K562 (cell line): ENCODE data around the gene PHF20. TPM values are rescaled to one million over a fixed set of nuclear protein-coding genes. Genes with fewer than 3 reads are reported as not detected.
A peak's percentile ranks its signal among the peaks of the same experiment; 100 is the strongest.

ENCODE experiments used
- ATAC-seq: fragments of 200-7000 bp; cut with Tn5 transposase; 3 replicates; pipeline ENCODE4 v1.9.1; 2020; ENCODE audit warnings: moderate library complexity
- BruUV-seq: library from RNA; stranded (reverse); fragments of 400-500 nt; replicated peaks from 2 replicates; lab custom pipeline; 2021; lab: Mats Ljungman, UMichigan
- CTCF ChIA-PET: fragments of 300-600 bp; formaldehyde crosslinking; extraction: SDS; loops from one replicate; lab custom pipeline; 2021; ENCODE audit warnings: low intra/inter-chr PET ratio; lab: Yijun Ruan, JAX
- POLR2A ChIA-PET: fragments of 300-600, 350-650 bp; sonication (Branson Sonifier 250); formaldehyde crosslinking; extraction: SDS; loops from one replicate; lab custom pipeline; 2021; ENCODE audit warnings: antibody characterized with exemption, inconsistent platforms; lab: Yijun Ruan, JAX
- DNase-seq, 4 experiments: peaks; one replicate each; pipeline versions ENCODE4 v3.0.0 to v3.0.0-alpha.2; 2011 to 2018; ENCODE audit warnings: low spot score in 3 of 4, mixed read lengths in 3 of 4; ENCODE audit errors: extremely low read depth in 1 of 4
- FAIRE-seq: peaks from 2 replicates; lab custom pipeline; 2011; peaks lifted over from hg19 to GRCh38; lab: Jason Lieb, UNC
- H2AFZ ChIP-seq: 2 replicates; pipeline ENCODE4 v1.6.0; 2011; ENCODE audit warnings: low read depth, low read length, control low read depth, inconsistent platforms
- H3K27ac ChIP-seq: fragments of 200-600 bp; 3 replicates; pipeline ENCODE4 v1.8.0; 2011; ENCODE audit warnings: low read depth, mild to moderate bottlenecking, control low read depth, inconsistent platforms, low read length, moderate library complexity, mixed read lengths; ENCODE audit errors: extremely low read depth
- H3K27me3 ChIP-seq, 2 experiments: fragments of 300-600 bp in 1 of 2; 2 replicates in 1 of 2; 3 replicates in 1 of 2; pipeline versions ENCODE4 v1.6.0 to v1.8.0; 2011; ENCODE audit warnings: inconsistent platforms in 2 of 2, low read length in 2 of 2, mild to moderate bottlenecking in 1 of 2, mixed read lengths in 1 of 2, moderate library complexity in 1 of 2; ENCODE audit not compliant: control insufficient read depth in 2 of 2, insufficient read depth in 2 of 2
- H3K36me3 ChIP-seq: fragments of 300-600 bp; 3 replicates; pipeline ENCODE4 v1.8.0; 2011; ENCODE audit warnings: mild to moderate bottlenecking, low read length, inconsistent platforms; ENCODE audit not compliant: control insufficient read depth, insufficient read depth
- H3K4me1 ChIP-seq, 2 experiments: fragments of 200-600 bp in 1 of 2; replicated peaks in 1 of 2; 2 replicates in 1 of 2; 3 replicates in 1 of 2; pipeline versions ENCODE4 v1.5.1 to v1.8.0; 2011; ENCODE audit warnings: inconsistent platforms in 2 of 2, low read length in 2 of 2, mild to moderate bottlenecking in 1 of 2, mixed read lengths in 1 of 2, moderate library complexity in 1 of 2; ENCODE audit not compliant: control insufficient read depth in 2 of 2, insufficient read depth in 2 of 2
- H3K4me2 ChIP-seq: 2 replicates; pipeline ENCODE4 v1.6.1; 2011; ENCODE audit warnings: low read length, control low read depth, inconsistent platforms, mixed read lengths; ENCODE audit not compliant: insufficient read depth
- H3K4me3 ChIP-seq: fragments of 200-600 bp; sonication (generic), shearing (Covaris generic); 2 replicates; pipeline ENCODE4 v1.5.1; 2016; ENCODE audit warnings: control low read depth, inconsistent platforms
- H3K79me2 ChIP-seq: fragments of 200-600 bp; 3 replicates; pipeline ENCODE4 v1.8.0; 2011; ENCODE audit warnings: low read length, inconsistent platforms; ENCODE audit not compliant: control insufficient read depth, insufficient read depth
- H3K9ac ChIP-seq, 2 experiments: 2 replicates each; pipeline versions ENCODE4 v1.6.0 to v1.6.1; 2011; ENCODE audit warnings: low read depth in 2 of 2, low read length in 2 of 2, control low read depth in 1 of 2, inconsistent platforms in 1 of 2, mild to moderate bottlenecking in 1 of 2, mixed read lengths in 1 of 2; ENCODE audit not compliant: insufficient read depth in 1 of 2
- H3K9me1 ChIP-seq: one replicate; pipeline ENCODE4 v1.6.0; 2011; ENCODE audit warnings: inconsistent platforms, mild to moderate bottlenecking, low read length, moderate library complexity; ENCODE audit not compliant: control insufficient read depth, insufficient read depth
- H3K9me3 ChIP-seq: replicated peaks from 2 replicates; pipeline ENCODE4 v1.5.1; 2011; ENCODE audit warnings: low read depth, low read length, inconsistent platforms; ENCODE audit not compliant: control insufficient read depth, insufficient read depth
- H4K20me1 ChIP-seq: replicated peaks from 2 replicates; pipeline ENCODE4 v1.6.1; 2011; ENCODE audit warnings: low read length, inconsistent platforms, mixed read lengths; ENCODE audit not compliant: control insufficient read depth, insufficient read depth
- ARHGAP35 ChIP-seq: fragments of 450-650 bp; IDR thresholded peaks from 2 replicates; pipeline ENCODE4 v1.6.1; 2018; ENCODE audit not compliant: partially characterized antibody
- NR4A1 ChIP-seq, 2 experiments: fragments of 250-450 bp in 1 of 2; fragments of 450-650 bp in 1 of 2; sonication (Bioruptor Pico) in 1 of 2; IDR thresholded peaks; 2 replicates each; pipeline versions ENCODE4 v1.4.0 to v1.6.1; 2016 to 2020; ENCODE audit warnings: mild to moderate bottlenecking in 2 of 2, missing compliant biosample characterization in 1 of 2, missing genetic modification characterization in 1 of 2, moderate library complexity in 1 of 2
- RBM25 ChIP-seq: fragments of 200-400 bp; formaldehyde crosslinking; IDR thresholded peaks from 2 replicates; pipeline ENCODE4 v1.6.1; 2018; ENCODE audit warnings: low read length, low read depth, moderate library complexity; ENCODE audit not compliant: severe bottlenecking
- TARDBP ChIP-seq: fragments of 450-650 bp; IDR thresholded peaks from 2 replicates; pipeline ENCODE4 v1.6.1; 2016
- WGBS: fragments of 100-300 bp; shearing (Covaris generic); methylation state at CpG from one replicate; pipeline ENCODE4 v1.1.6; 2016; ENCODE audit warnings: low coverage, mixed read lengths; ENCODE audit not compliant: insufficient coverage; ENCODE audit errors: missing lambda C conversion rate; 5-methylcytosine and 5-hydroxymethylcytosine counted together
- in situ Hi-C: fragments of 300-500 bp; cut with MboI; formaldehyde crosslinking; loops from 4 replicates; pipeline ENCODE4 v1.15.0; 2018; ENCODE audit warnings: inconsistent platforms, mixed read lengths
- intact Hi-C: fragments of 100-400 bp; cut with micrococcal nuclease; formaldehyde crosslinking; loops from 2 replicates; pipeline ENCODE4 v1.14.2; 2022
- polyA plus RNA-seq, 8 experiments: library from polyadenylated mRNA; depleted of rRNA in 4 of 8; stranded (reverse) in 5 of 8; unstranded in 3 of 8; fragments of >200 nt; fragmentation: Nextera tagmentation in 2 of 8; fragmentation: Illumina TruSeq in 1 of 8; extraction: Ambion mirVana in 2 of 8; extraction: Trizol in 1 of 8; gene quantifications; 2 replicates each; pipeline versions ENCODE4 v1.2.1 to v1.2.3, GENCODE V29; 2011 to 2014; ENCODE audit warnings: inconsistent platforms in 1 of 8, missing spikeins in 1 of 8
- total RNA-seq, 7 experiments: library from RNA; depleted of rRNA in 6 of 7; stranded (reverse); fragments of >200 nt in 6 of 7; fragmentation: Illumina TruSeq in 2 of 7; extraction: Trizol in 2 of 7; gene quantifications; 2 replicates each; pipeline versions ENCODE4 v1.2.1 to v1.2.3, GENCODE V29; 2011 to 2021; ENCODE audit warnings: low replicate concordance in 1 of 7

The PHF20 gene
- total and polyA plus RNA-seq, 9 of the 15 experiments (the other 6 are each of a cell fraction or from before 2014, with no cell fraction given): 49.9 to 196 (median 70.7) TPM

- CTCF ChIA-PET: no interaction called here
- BruUV-seq: no TSS peak
- FAIRE-seq: no peak
- in situ Hi-C loops (no loop called here), intact Hi-C loops (loop anchor here (10.0 kb wide), 1 partner anchor 135 kb away; the partner anchor contains the start of gene PHF20)
- H3K36me3 ChIP-seq: peaks cover 38% of the 10 kb centered on the region; the same call in 2 of the 3 replicates
- H3K27ac ChIP-seq: no peak overlapping the region
- peaks cover 17 to 40% of the 10 kb centered on the region in 2 experiments for H3K4me1 ChIP-seq
- H3K79me2 ChIP-seq: peaks cover 3% of the 10 kb centered on the region; the same call in 2 of the 3 replicates
- no peak for ATAC-seq
- H3K9ac ChIP-seq: no peak overlapping the region
- H3K4me3 ChIP-seq: no peak overlapping the region
- H3K27me3 ChIP-seq: no peaks in the 10 kb centered on the region
- WGBS: 86% methylated on average over 1 of the region's 1 CpG
- peaks cover 5% of the 10 kb centered on the region; the same call in 1 of the 2 replicates for H4K20me1 ChIP-seq
- TF ChIP-seq TARDBP: no peak
- peak; percentile 74 for TF ChIP-seq RBM25
- no peaks in the 10 kb centered on the region for H3K9me1 ChIP-seq
- H2AFZ ChIP-seq: no peak overlapping the region
- H3K9me3 ChIP-seq: no peaks in the 10 kb centered on the region
- POLR2A ChIA-PET: no interaction called here
- no peak for DNase-seq
- H3K4me2 ChIP-seq: no peak overlapping the region
Observed at GRCh38 chr20:35909796-35910195, 138.0 kb downstream of the PHF20 start.

DNA sequence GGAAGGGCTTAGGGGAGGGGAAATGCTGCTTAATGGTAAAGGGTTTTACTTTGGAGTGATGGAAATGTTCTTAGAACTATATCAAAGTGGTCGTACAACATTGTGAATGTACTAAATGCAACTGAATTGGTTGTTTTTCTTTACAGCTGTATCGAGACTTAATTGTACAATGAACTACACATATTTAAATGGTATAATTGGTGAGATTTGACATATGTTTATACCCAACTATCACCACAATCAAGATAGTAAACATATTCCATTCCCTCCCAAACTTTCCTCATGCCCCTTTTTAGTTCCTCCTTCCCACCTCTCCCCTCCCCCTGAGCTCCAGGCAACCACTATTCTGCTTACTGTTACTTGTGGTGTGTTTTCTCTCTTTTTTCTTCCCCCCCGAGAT is 138.4 kb downstream of the PHF20 start:
- Histone ChIP-seq H3K36me3 (peaks cover 37% of the 10 kb centered on the region; the same call in 2 of the 3 replicates), H2AFZ (no peak overlapping the region), H3K27ac (no peak overlapping the region), H3K4me1 (peaks cover 17 to 40% of the 10 kb centered on the region in 2 experiments), H3K9me1 (no peaks in the 10 kb centered on the region), H3K9me3 (no peaks in the 10 kb centered on the region), H3K9ac (no peak overlapping the region), H3K79me2 (peaks cover under 1% of the 10 kb centered on the region; the same call in 1 of the 3 replicates), H4K20me1 (peaks cover 5% of the 10 kb centered on the region; the same call in 1 of the 2 replicates), H3K27me3 (no peaks in the 10 kb centered on the region), H3K4me3 (no peak overlapping the region), H3K4me2 (no peak overlapping the region)
- POLR2A ChIA-PET: no interaction called here
- WGBS: 93% methylated on average over 3 of the region's 3 CpGs
- no TSS peak for BruUV-seq
- TF ChIP-seq ARHGAP35 (no peak), NR4A1 (CRISPR knock-in tag; IDR thresholded peaks at IDR 0.05) (no peak), NR4A1 (tag; IDR thresholded peaks at IDR 0.05) (no peak)
- CTCF ChIA-PET: no interaction called here
- ATAC-seq (no peak), FAIRE-seq (no peak), DNase-seq (no peak)
- in situ Hi-C loops: no loop called here
- intact Hi-C loops: no loop called here
